ENCODE results near the gene TSPEAR. TPM values are rescaled to one million over a fixed set of nuclear protein-coding genes. Genes with fewer than 3 reads are reported as not detected.

TSPEAR gene
- total RNA-seq, 4 donors from 2014 or later = not detected

- no peaks in the 10 kb centered on the region for H3K9me3 ChIP-seq
- H3K27ac ChIP-seq = no peak overlapping the region
- no peaks in the 10 kb centered on the region for H3K36me3 ChIP-seq
- intact Hi-C loops (cut with DNase I; ENCODE audit: low total_unique reads) = no loop called here
- H3K27me3 ChIP-seq = peaks cover 16 to 31% (median 17%) of the 10 kb centered on the region in 3 donors
- no peaks in the 10 kb centered on the region for H3K4me1 ChIP-seq
- in situ Hi-C loops (cut with MboI; ENCODE audit: low sequenced_read_pairs in 4 of 4) = no loop called here
- DNase-seq (no peak), ATAC-seq (no peak)
- no peak overlapping the region for H3K4me3 ChIP-seq
- no peak for TF ChIP-seq POLR2A (IDR thresholded peaks at IDR 0.05)
- TF ChIP-seq CTCF (IDR thresholded peaks at IDR 0.05 in 4 of 5, conservative IDR thresholded peaks at IDR 0.05 in 1 of 5) = no peak
These were observed 257.3 kb downstream of the TSPEAR start for GRCh38 chr21:44454058-44454457.

GRCh38 chr21:44453120-44453519, 258.3 kb downstream of the TSPEAR start:
- no peak for TF ChIP-seq POLR2A (IDR thresholded peaks at IDR 0.05)
- TF ChIP-seq CTCF (IDR thresholded peaks at IDR 0.05 in 4 of 5, conservative IDR thresholded peaks at IDR 0.05 in 1 of 5) = no peak
- H3K27me3 ChIP-seq = peaks cover 16 to 32% (median 20%) of the 10 kb centered on the region in 3 donors
- DNase-seq (no peak), ATAC-seq (no peak)
- H3K4me3 ChIP-seq = no peak overlapping the region
- intact Hi-C loops (cut with DNase I; ENCODE audit: low total_unique reads) (no loop called here), in situ Hi-C loops (cut with MboI; ENCODE audit: low sequenced_read_pairs in 4 of 4) (no loop called here)
- no peak overlapping the region for H3K27ac ChIP-seq
- no peaks in the 10 kb centered on the region for H3K36me3 ChIP-seq
- H3K9me3 ChIP-seq = no peaks in the 10 kb centered on the region
- H3K4me1 ChIP-seq = no peaks in the 10 kb centered on the region

GRCh38 chr21:44450999-44451398, 260.4 kb downstream of the TSPEAR start:
- DNase-seq (no peak), ATAC-seq (no peak)
- no peak overlapping the region for H3K4me3 ChIP-seq
- H3K27ac ChIP-seq = no peak overlapping the region
- intact Hi-C loops (cut with DNase I; ENCODE audit: low total_unique reads) (no loop called here), in situ Hi-C loops (cut with MboI; ENCODE audit: low sequenced_read_pairs in 4 of 4) (no loop called here)
- H3K4me1 ChIP-seq = no peaks in the 10 kb centered on the region
- H3K9me3 ChIP-seq = no peaks in the 10 kb centered on the region
- H3K27me3 ChIP-seq = peaks cover 8 to 27% (median 23%) of the 10 kb centered on the region in 3 donors
- TF ChIP-seq CTCF (IDR thresholded peaks at IDR 0.05 in 4 of 5, conservative IDR thresholded peaks at IDR 0.05 in 1 of 5) = no peak
- TF ChIP-seq POLR2A (IDR thresholded peaks at IDR 0.05) = no peak
- no peaks in the 10 kb centered on the region for H3K36me3 ChIP-seq

- Histone ChIP-seq H3K27me3 (peaks cover 4 to 22% (median 19%) of the 10 kb centered on the region in 3 donors), H3K9me3 (no peaks in the 10 kb centered on the region), H3K4me1 (no peaks in the 10 kb centered on the region), H3K27ac (no peak overlapping the region), H3K36me3 (no peaks in the 10 kb centered on the region), H3K4me3 (no peak overlapping the region)
- in situ Hi-C loops (cut with MboI; ENCODE audit: low sequenced_read_pairs in 4 of 4) (no loop called here), intact Hi-C loops (cut with DNase I; ENCODE audit: low total_unique reads) (no loop called here)
- TF ChIP-seq POLR2A (IDR thresholded peaks at IDR 0.05) = no peak
- no peak for TF ChIP-seq CTCF (IDR thresholded peaks at IDR 0.05 in 4 of 5, conservative IDR thresholded peaks at IDR 0.05 in 1 of 5)
- ATAC-seq (no peak), DNase-seq (no peak)
These were observed 261.0 kb downstream of the TSPEAR start for GRCh38 chr21:44450402-44450801.

Data from gastrocnemius medialis (tissue), 4 donors.